Mesodermal cell (in vitro differentiated cells): ENCODE measurements around the gene PIK3R2.

Experiments
- H3K27ac ChIP-seq: 2 replicates; pipeline ENCODE4 v1.7.0; 2013; ENCODE audit warnings: mild to moderate bottlenecking, low read depth, low read length, moderate library complexity; ENCODE audit not compliant: severe bottlenecking
- H3K36me3 ChIP-seq: 2 replicates; pipeline ENCODE4 v1.7.1; 2013; ENCODE audit warnings: mild to moderate bottlenecking, low read length, moderate library complexity; ENCODE audit not compliant: control insufficient read depth, insufficient read depth
- H3K4me1 ChIP-seq: one replicate; pipeline ENCODE4 v1.7.1; 2013; ENCODE audit warnings: mild to moderate bottlenecking, low read length; ENCODE audit not compliant: insufficient read depth, control insufficient read depth, poor library complexity, severe bottlenecking
- H3K4me3 ChIP-seq: 2 replicates; pipeline ENCODE4 v1.7.0; 2013; ENCODE audit warnings: low read length, control low read depth, mild to moderate bottlenecking; ENCODE audit not compliant: insufficient read depth, poor library complexity, severe bottlenecking; ENCODE audit errors: extremely low read depth
- H3K9me3 ChIP-seq: 2 replicates; pipeline ENCODE4 v1.7.1; 2013; ENCODE audit warnings: mild to moderate bottlenecking, low read length, moderate library complexity; ENCODE audit not compliant: control insufficient read depth
- WGBS, 2 experiments: methylation state at CpG; one replicate each; pipeline ENCODE4 v1.1.5; 2013; ENCODE audit warnings: missing lambda C conversion rate in 2 of 2; ENCODE audit not compliant: insufficient coverage in 2 of 2; 5-methylcytosine and 5-hydroxymethylcytosine counted together

PIK3R2 gene

GRCh38 chr19:18141031-18141430, 11.9 kb upstream of the PIK3R2 start:
- WGBS, 2 experiments: 94 to 100% methylated on average over 2 to 5 of the region's 6 CpGs
- Histone ChIP-seq H3K36me3 (peaks cover 45% of the 10 kb centered on the region), H3K9me3 (no peaks in the 10 kb centered on the region), H3K27ac (no peak overlapping the region), H3K4me1 (peaks cover 5% of the 10 kb centered on the region), H3K4me3 (no peak overlapping the region)

GRCh38 chr19:18143902-18144301, 9.1 kb upstream of the PIK3R2 start:
- WGBS, 2 experiments: 91 to 100% methylated on average over 1 to 3 of the region's 3 CpGs
- Histone ChIP-seq H3K9me3 (no peaks in the 10 kb centered on the region), H3K36me3 (peaks cover 46% of the 10 kb centered on the region), H3K27ac (no peak overlapping the region), H3K4me1 (peaks cover 5% of the 10 kb centered on the region), H3K4me3 (no peak overlapping the region)

GRCh38 chr19:18144361-18144760, 8.6 kb upstream of the PIK3R2 start:
- Histone ChIP-seq H3K4me3 (no peak overlapping the region), H3K36me3 (peaks cover 42% of the 10 kb centered on the region), H3K9me3 (no peaks in the 10 kb centered on the region), H3K27ac (no peak overlapping the region), H3K4me1 (peaks cover 5% of the 10 kb centered on the region)
- 98% methylated on average over 11 to 16 of the region's 16 CpGs for WGBS, 2 experiments

- H3K9me3 ChIP-seq: no peaks in the 10 kb centered on the region
- WGBS, 2 experiments: 94 to 95% methylated on average over 26 to 28 of the region's 28 CpGs
- H3K27ac ChIP-seq: no peak overlapping the region
- peaks cover 5% of the 10 kb centered on the region for H3K4me1 ChIP-seq
- H3K4me3 ChIP-seq: no peak overlapping the region
- H3K36me3 ChIP-seq: peaks cover 44% of the 10 kb centered on the region
Measured at GRCh38 chr19:18144906-18145305, 8.1 kb upstream of the PIK3R2 start.

- Histone ChIP-seq H3K4me3 (no peak overlapping the region), H3K27ac (no peak overlapping the region), H3K36me3 (peaks cover 41% of the 10 kb centered on the region), H3K4me1 (peaks cover 5% of the 10 kb centered on the region), H3K9me3 (no peaks in the 10 kb centered on the region)
- 94 to 97% methylated on average over 16 of the region's 19 CpGs for WGBS, 2 experiments
Measured at GRCh38 chr19:18145391-18145999, 7.5 kb upstream of the PIK3R2 start.

GRCh38 chr19:18147396-18147795, 5.6 kb upstream of the PIK3R2 start:
- no peak overlapping the region for H3K27ac ChIP-seq
- H3K9me3 ChIP-seq: no peaks in the 10 kb centered on the region
- H3K4me1 ChIP-seq: peaks cover 8% of the 10 kb centered on the region
- H3K4me3 ChIP-seq: no peak overlapping the region
- H3K36me3 ChIP-seq: peaks cover 26% of the 10 kb centered on the region
- 93 to 94% methylated on average over 7 to 12 of the region's 13 CpGs for WGBS, 2 experiments

GRCh38 chr19:18149596-18149975, 3.4 kb upstream of the PIK3R2 start:
- Histone ChIP-seq H3K4me1 (peaks cover 13% of the 10 kb centered on the region), H3K4me3 (no peak overlapping the region), H3K9me3 (no peaks in the 10 kb centered on the region), H3K36me3 (peaks cover 22% of the 10 kb centered on the region), H3K27ac (no peak overlapping the region)
- 94 to 97% methylated on average over 13 to 14 of the region's 16 CpGs for WGBS, 2 experiments

- no peak overlapping the region for H3K4me3 ChIP-seq
- 93 to 94% methylated on average over 17 to 18 of the region's 18 CpGs for WGBS, 2 experiments
- peaks cover 19% of the 10 kb centered on the region for H3K36me3 ChIP-seq
- H3K27ac ChIP-seq: no peak overlapping the region
- peaks cover 13% of the 10 kb centered on the region for H3K4me1 ChIP-seq
- no peaks in the 10 kb centered on the region for H3K9me3 ChIP-seq
Measured at GRCh38 chr19:18150776-18151624, 2.0 kb upstream of the PIK3R2 start.

GRCh38 chr19:18152442-18152816, 534 bp upstream of the PIK3R2 start:
- Histone ChIP-seq H3K36me3 (peaks cover 26% of the 10 kb centered on the region), H3K4me1 (peaks cover 13% of the 10 kb centered on the region), H3K27ac (peak overlapping the region; percentile 99), H3K4me3 (peak overlapping the region; percentile 89), H3K9me3 (no peaks in the 10 kb centered on the region)
- WGBS, 2 experiments: 0% methylated on average over 22 of the region's 22 CpGs

- no peaks in the 10 kb centered on the region for H3K9me3 ChIP-seq
- H3K4me1 ChIP-seq: peaks cover 13% of the 10 kb centered on the region
- H3K27ac ChIP-seq: peak overlapping the region; percentile 23
- peaks cover 31% of the 10 kb centered on the region for H3K36me3 ChIP-seq
- H3K4me3 ChIP-seq: peak overlapping the region; percentile 89
- 4 to 5% methylated on average over 29 to 30 of the region's 38 CpGs for WGBS, 2 experiments
Measured at GRCh38 chr19:18153556-18154134, 682 bp downstream of the PIK3R2 start.
